Measurements from ENCODE around the gene SIRT5.

GRCh38 chr6:13539572-13539971 lies 34.8 kb upstream of the SIRT5 start:
- TF ChIP-seq, protein P1, sequence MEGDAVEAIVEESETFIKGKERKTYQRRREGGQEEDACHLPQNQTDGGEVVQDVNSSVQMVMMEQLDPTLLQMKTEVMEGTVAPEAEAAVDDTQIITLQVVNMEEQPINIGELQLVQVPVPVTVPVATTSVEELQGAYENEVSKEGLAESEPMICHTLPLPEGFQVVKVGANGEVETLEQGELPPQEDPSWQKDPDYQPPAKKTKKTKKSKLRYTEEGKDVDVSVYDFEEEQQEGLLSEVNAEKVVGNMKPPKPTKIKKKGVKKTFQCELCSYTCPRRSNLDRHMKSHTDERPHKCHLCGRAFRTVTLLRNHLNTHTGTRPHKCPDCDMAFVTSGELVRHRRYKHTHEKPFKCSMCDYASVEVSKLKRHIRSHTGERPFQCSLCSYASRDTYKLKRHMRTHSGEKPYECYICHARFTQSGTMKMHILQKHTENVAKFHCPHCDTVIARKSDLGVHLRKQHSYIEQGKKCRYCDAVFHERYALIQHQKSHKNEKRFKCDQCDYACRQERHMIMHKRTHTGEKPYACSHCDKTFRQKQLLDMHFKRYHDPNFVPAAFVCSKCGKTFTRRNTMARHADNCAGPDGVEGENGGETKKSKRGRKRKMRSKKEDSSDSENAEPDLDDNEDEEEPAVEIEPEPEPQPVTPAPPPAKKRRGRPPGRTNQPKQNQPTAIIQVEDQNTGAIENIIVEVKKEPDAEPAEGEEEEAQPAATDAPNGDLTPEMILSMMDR (conservative IDR thresholded peaks at IDR 0.05), result no peak
- TF ChIP-seq EZH2 (IDR thresholded peaks at IDR 0.05; ENCODE audit: low read depth), result no peak
